GM21737 (cell line): Measurements from ENCODE around the gene KRT38.
"Not testable (repeated sequence)": the region's sequence is repeated elsewhere in the genome, so short reads cannot be mapped to it uniquely, and the experiment has no call there.

Source experiments
- ATAC-seq: cut with Tn5 transposase; IDR thresholded peaks from one replicate; pipeline ENCODE4 v1.9.1; 2021; ENCODE audit warnings: mild to moderate bottlenecking, moderate library complexity; ENCODE audit not compliant: unreplicated experiment

The KRT38 gene

DNA sequence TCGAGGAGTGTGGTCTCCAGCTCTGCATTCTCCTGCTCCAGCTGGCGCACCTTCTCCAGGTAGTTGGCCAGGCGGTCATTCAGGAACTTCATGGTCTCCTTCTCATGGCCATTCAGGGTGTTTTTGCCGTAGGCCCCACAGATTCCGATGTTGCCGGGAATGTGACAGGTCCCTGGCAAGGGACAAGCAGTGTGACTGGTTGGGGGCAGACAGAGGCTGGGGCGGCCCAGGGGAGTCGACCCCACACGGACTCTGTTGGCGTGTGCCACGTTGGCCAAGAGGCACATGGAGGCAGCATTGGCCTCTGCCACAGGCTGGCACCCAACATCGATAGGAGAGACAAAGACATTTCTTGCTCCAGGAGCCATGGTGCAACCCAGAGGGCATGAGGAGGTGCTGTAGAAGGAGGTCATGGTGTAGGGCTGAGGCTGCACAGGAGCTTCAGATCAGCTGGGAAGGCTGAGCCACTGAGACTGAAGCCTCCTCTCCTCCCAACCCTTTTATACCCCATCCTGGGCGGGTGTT, 16.6 kb downstream of the KRT38 start, which contains the start of gene KRT37:
Gene KRT37, minus strand, starts transcription at position 475 of the 525 bp plus-strand sequence. Its CDS starts 62 bp downstream, at position 413.
- no peak for ATAC-seq

DNA sequence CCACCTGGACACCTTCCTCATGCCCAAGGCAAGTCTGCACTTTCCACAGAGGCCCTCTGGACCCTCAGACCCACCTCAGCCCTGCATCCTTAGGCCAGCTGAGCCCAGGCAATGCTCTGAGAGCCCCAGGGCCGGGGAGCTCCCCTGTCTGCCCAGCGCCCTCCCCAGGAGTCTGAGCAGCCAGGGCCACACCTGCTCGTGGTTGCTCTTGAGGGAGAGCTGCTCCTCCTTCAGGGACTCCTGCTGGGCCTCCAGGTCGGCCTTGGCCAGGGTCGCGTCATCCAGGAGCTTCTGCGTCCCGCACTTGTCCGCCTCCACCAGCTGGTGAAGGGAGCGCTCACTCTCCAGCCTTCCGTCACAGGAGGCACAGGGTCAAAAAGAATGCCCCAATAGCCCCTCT, 18.2 kb downstream of the KRT38 start:
- not testable (repeated sequence) for ATAC-seq

DNA sequence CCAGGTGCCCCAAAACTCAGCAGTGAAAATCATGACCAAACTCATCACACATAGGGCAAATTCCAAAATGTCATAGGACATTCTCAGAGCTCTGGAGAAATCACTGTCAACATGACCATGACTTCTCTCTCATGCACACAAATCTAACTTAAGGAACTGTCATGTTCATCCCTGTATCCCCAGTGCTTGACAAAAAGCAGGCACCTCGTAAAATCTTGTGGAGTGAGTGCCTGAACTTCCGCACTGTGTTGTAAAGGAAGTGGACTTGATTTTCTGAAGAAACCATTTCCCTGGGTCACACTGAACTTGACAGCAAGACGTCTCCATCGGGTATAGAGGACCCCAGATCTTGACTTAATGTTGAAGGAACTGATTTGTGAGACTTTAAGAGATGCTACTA, 19.2 kb downstream of the KRT38 start:
- ATAC-seq, result no peak

DNA sequence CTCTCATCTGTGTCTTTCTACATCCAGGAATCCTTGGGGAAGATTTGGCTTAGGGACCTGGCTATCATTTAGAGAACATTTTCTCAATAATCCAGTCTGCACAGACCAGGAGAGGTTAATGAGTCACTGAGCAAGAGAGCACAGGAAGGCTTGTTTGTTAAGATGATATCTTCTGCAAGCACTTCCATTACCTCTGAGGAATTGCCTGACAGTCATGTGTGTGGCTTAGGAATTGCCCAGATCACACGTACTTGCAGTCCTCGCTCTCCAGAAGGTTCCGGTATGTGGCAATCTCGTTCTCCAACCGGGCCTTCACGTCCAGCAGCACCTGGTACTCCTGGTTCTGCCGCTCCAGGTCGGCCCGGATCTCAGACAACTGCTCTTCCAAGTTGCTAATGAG, 19.7 kb downstream of the KRT38 start:
- ATAC-seq, result no peak

DNA sequence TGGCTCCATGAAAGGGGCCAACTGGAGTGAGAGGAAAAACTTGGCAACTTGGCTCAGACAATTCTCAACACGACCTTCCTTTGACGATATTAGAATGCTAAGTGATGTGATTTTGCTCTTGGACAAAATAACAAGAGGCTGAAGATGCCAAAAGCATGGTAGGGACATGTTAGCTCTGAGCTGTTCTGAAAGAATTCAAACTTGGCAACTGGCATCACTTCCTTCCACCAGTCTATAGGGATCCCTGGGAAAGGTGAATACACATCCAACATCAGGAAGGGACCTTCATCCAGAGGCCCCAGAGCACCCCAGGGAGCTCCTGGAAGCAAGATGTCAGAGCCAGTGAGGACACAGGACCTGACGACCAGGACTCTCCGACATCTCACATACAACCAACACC, 20.6 kb downstream of the KRT38 start:
- no peak for ATAC-seq

DNA sequence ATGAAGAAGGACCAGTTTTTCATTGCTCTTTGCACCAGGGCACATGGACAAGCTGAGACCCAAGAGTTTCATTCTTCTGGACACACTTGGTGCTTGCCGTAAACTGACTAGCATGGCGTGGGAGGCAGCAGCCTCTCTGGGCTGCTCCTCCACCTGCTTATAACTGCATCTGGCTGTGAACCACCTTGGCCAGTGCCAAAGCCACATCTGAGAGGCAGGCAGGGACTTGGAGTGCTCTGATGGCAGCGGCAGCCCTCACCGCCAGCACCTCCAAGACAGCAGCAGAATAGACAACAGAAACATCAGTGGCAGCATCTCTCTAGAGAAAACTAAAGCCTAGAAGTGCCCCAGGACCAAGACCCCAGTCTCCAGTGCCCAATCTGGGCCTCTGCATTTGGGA, 21.1 kb downstream of the KRT38 start:
- no peak for ATAC-seq

DNA sequence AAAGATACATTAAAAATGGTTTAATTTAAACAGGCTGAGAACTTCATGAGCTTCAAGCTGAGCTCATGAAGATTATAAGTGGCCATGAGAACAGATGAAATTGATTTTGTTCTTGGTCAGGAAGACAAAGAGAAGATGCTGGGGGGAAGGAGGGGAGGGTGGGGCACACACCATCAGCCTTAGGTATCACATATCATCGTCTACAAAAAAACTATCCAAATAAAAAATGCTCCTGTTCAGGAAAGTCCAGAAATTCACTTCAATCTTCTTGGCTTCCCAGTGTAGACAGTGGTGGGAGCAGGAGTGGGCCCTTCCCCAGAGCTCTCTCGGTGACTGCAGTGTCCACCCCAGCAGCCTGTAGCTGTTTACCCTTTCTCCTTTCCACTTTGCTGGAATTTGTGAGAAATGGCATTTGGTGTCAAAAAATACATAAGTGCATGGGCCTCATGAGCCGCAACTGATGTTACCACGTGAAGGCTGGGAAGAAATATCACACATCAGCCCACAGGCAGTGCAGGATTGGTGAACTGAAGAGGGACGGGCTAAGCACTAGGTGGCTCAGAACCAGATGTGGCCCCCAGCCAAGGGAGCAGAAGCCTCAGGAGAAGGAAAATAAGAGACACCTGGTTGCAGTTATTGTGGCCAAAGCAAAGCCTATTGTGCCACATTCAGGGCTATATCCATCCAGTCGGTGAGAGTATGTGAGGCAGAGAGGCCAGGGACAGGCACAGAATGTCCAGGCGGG, 22.5 kb downstream of the KRT38 start:
- no peak for ATAC-seq

DNA sequence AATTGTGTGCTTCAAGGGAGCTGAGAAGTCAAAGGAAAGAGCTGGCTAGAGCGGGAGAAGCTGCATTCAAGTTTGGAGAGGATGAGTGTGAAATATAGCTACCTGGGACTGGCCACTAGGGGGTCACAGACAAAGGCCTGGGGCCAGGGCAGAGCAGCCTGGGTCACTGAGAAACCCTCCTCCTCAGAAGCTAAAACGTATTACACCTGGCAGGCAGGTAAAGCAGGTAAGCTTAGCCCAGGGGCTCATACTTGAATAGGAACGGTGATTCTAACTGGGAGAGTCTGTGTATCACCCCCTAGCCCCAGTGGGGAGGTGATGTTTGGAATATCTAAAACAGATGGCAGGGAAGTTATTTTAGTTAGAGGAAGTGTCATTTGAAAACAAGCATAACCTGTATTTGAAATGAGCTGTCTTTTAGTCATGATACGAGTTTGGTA, 23.2 kb downstream of the KRT38 start:
- no peak for ATAC-seq

DNA sequence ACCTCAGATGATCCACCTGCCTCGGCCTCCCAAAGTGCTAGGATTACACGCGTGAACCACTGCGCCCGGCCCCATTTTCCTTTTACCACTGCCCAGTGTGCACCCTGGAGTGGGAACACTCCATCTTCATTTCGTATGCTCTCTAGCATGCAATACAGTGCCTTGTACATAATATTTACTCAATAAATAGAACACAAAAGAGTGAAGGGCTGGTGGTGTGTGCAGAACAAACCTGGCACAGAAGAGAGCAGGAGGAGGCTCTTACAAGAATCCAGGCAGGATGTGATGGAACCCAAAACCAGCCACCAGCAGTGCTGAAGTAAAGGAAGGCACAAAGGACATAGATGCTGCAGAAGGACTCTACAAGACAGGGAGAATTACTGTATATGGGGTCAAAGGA, 23.7 kb downstream of the KRT38 start:
- no peak for ATAC-seq

DNA sequence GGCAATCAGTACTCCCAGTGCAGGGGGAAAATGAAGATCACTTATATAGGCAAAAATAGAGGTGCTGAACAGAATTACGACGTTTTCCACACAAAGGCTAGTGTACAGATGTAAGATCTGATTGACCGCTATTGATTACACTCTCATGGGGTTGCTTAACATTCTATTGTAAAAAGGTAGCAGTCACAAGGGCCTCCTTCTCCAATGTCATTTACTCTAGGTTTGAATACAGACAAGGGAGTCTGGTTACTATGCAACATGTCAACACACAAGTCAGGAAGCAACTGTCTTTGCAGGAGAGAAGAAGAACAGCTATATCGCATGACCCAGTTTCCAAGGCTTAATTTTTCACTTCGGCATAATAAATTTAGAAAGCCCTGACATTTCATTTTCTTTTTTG, 24.3 kb downstream of the KRT38 start:
- ATAC-seq, result no peak

DNA sequence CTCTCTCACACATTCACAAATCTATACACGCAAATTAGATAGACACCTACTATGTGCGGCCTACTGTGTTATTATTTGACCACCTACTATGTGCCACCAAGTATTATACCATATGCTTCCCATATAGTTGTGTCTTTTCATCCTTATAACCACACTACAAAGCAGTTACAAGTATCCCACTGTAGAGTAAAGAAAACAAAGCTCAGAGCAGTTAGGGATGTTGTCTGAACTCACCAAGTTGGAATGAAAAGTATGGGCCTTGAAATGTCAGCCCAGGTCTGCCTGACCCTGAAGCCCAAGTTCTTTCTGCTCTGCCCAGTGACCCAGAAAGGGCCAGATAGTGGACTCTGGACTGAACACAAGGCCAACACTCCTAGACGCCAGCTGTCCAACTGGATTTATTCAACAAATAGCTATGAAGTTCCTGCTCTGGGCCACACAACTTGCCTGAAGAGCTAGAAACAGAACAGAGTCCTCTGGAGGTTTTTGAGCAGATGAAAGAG, 24.9 kb downstream of the KRT38 start:
- no peak for ATAC-seq

DNA sequence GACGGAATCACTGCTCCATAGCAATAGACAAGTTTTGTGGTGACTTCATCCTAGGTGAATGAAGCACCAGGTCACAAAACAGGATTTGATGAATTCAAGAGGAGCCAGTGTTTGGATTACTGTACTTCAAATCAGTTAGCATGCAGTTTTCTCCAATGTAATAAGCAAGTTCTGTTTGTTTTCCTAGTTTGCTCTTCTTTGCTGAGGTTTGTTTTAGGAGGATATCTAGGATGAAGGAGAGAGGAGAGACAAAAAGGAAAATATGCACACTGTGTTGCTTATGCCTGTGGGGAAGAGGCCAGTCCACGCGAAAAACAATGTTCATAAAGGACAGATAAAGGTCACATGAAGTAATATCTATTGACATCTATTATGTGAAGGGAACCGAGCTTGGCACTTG, 25.4 kb downstream of the KRT38 start:
- ATAC-seq, result no peak

DNA sequence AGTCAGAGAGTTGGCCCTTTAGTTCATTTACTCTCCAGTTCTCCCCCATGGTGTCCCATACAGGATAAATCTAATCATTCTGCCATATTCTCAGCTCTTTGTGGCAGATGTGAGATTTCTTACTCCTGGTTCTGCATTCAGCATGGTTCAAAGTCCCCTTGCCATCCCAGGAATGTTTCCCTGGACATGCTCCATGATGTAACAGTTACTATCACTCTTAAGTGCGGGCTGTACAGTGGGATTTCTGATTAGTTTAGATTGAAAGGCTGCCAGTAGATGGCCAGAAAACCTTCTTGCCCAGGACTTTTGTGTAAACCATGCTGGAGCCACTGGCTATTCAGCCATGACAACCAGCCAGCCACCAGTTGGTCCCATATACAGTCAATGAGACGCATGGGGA, 26.8 kb downstream of the KRT38 start:
- ATAC-seq, result no peak

DNA sequence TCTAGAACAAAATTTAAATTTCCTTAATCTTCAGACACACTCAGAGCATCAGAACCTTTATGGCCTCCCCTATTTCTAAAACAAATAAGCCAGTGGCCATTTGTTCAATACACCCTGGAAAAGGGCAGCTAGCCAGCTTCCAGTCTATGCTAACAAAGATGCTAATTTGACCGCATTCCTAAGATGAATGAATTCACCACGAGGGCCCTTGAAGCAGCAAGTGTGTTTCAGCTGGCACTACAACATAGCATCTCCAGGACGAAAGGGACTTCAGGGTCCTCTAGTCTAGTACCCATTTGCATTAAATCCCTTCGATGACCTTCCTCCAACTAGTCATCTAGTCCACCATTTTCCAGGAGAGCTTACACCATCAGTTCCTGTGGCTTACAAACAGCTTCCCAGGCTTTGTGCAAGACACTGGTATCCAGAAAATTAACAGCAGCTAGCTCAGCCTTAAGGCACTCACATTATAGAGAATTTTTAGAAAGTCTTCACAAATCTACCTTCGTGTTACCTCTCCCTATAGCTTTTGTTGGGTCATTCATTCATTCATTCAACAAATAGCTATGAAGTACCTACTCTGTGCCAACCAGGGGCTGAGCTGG, 27.3 kb downstream of the KRT38 start:
- ATAC-seq, result no peak

DNA sequence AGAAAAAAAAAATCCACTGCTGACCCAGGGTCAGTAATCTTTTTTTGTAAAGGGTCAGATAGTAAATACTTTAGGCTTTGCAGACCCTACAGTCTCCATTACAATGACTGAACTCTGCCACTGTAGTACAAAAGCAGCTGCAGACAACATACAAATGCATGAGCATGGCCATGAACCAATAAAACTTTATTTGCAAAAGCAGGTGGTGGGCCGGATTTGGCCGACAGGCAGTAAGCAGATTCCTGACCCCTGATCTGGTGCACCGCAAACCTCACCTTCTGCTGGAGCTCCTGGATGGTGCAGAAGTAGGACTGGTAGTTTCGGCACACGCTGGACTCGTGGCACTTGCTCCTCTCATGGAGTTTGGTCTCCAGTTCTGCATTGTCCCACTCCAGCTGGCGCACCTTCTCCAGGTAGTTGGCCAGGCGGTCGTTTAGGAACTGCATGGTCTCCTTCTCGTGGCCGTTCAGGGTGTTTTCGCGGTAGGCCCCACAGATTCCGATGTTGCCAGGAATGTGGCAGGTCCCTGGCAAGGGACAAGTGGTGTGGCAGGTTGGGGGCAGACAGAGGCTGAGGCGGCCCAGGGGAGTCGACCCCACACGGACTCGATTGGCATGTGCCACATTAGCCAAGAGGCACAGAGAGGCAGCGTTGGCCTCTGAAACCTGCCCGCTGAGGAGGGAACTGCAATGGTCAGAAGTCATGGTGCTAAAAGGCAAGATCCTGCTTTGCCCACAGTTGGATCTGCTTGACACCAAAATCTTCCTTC, 29.5 kb downstream of the KRT38 start:
- ATAC-seq, result no peak

DNA sequence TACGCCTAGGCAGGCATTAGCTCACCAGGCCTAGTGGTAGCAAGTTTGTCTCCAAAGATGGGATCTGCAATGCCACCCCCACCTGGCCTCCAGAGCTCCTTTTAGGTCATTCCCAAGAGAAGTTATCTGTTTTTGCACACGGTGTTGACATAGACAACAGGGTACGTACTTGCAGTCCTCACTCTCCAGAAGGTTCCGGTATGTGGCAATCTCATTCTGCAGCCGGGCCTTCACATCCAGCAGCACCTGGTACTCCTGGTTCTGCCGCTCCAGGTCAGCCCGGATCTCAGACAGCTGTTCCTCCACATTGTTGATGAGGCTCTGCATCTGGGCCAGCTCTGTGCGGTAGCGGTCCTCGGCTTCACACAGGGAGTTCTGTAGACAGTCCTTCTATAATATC, 33.6 kb downstream of the KRT38 start:
- no peak for ATAC-seq

DNA sequence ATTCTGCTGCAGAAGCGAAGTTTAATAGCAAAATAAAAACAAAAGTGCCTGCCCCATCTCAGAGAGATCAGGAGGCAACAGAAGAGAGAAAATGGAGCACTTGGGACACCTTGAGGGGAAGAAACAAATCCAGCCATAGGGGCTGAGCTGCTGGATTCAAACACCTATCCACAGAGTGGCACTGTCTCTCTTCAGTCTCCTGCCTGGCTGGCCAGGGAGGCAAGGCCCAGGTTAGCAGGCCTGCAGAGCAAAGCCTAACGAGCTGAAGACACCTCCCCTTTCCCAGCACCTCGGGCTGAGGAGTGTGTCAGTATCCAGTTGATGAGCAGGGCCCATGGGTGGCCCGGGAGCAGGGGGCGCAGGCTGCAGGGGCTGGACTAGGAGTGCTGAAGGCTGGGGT, 34.6 kb downstream of the KRT38 start:
- no peak for ATAC-seq

DNA sequence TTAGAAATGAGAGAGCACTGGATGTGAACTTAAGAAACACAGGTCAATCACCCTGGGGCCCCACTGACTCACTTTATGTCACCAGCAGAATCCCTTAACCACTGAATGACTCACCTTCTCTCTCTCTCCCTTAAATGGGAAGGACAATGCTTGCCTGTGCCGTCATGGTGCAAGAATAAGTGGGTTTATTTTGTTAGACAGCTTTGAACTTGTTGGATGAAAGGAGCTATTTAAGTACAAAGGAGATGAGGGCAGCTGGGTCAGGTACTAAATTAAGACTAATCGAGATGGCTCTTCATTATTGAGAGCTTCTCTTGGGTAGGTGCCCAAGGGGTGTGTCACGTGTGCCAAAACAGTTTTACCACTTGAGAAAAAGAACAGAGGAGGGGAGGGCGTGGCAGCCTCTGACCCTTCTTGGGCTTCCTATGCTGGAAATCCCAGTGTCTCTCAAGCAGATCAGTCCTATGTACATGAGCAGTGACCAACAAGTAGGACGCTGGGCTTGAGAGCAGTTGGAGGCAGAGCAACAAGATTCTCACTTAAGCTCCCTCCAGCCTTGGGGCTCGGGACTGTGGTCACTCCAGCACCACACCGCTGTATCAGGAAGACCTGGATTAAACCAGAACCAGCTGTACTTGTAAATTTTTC, 36.6 kb downstream of the KRT38 start:
- no peak for ATAC-seq

DNA sequence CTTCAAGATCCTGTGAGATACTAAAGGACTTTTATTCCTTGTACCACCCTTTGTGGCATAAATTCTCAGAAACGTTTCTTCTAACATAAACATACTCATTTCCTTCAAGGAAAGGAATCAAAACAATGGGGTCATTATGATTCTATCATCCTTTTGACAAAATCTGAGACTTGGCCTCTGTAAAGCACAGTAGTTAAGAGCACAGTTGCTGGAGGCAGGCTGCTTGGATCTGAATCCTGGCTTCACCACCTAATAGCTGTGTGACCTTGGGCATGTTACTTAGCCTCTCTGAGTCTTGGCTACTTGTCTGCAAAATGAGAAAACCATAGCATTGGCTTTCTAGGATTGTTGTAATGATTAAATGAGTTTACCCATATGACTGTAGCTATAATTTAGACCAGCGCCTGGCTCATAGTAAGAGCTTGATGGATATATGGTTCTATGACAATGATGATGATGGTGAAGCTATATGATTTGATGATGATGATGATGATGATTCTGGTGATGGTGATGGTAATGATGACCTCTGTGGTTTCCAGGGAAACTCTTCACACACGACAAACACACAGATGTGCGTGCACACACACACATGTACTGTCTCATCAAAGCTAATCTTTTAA, 37.3 kb downstream of the KRT38 start:
- ATAC-seq, result no peak

DNA sequence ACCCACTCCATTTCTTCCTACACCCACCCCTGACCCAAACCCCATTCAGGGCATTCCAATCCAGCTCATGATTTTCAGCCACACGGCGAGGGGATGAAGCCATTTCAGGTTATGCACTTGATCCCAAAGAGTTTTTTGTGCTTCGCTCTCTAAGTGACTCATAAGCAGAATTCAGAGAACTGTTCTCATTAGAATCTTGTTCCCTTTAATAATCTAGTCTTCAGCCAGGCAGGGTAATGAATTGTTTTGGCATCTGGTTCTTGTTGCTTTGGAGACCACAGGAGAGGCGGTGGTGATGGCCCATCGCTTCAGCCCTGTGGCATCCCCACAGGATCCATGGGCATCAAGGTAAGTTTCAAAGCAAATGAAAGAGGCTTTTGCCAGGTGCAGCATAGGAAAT, 38.6 kb downstream of the KRT38 start:
- no peak for ATAC-seq
